Activated naive CD4-positive, alpha-beta T cell (primary cell): ENCODE data around the gene ENTREP3.

Experiments
- DNase-seq, 4 experiments: peaks; one replicate each; lab custom pipeline; 2025; lab: John Stamatoyannopoulos, UW

The ENTREP3 gene

DNA sequence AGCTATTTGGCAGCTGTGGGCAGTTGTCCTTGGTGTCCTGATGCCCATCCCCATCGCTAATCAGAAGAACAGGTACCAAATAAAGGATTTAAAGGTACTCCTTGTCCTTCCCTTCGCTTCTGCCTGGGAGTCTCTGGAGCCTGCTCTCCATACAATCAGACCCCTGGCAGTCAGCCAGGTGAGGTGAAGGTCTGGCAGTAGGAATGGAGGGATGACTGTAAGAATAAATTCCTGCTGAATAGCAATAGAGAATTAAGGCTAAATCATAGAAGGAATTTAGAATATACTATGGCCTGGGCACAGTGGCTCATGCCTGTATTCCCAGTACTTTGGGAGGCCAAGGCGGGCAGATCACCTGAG is 56.8 kb downstream of the ENTREP3 start:
- DNase-seq = no peak

DNA sequence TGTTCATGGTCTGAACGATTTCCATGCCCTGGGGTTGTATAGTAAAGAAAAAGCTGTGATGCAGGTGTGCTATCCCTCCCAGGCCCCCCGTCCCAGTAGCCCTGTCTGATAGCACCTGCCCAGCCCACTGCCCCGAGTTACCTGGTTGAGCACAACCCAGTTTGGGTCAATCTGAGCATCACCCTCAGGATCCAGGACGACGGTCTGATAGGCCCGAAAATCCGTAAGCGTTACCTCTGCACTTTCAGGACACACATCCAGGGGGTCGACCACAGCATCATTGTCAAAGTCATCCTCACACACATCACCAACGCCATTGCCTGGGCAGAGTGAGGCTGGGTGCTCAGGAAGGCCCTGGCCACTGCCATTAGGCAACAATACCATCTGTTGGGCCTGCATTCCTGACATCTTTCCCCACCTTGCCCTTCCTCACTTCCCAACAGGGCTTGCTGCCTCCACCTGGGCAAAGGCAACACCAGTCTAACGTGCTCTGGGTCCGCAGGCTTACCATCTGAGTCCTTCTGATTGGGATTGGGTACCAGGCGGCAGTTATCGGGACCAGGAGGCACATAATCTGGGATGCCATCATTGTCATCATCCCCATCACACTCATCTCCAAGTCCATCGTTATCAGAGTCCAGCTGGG is 57.3 kb downstream of the ENTREP3 start:
- no peak for DNase-seq
